Astrocyte (in vitro differentiated cells and primary cell): ENCODE data around the gene GSK3B.

Source experiments
- CTCF ChIP-seq: IDR thresholded peaks from 2 replicates; pipeline ENCODE4 v1.5.1; 2011; ENCODE audit warnings: low read depth, mild to moderate bottlenecking, inconsistent platforms, low read length, moderate library complexity; ENCODE audit not compliant: insufficient read depth
- EZH2 ChIP-seq: IDR thresholded peaks from 2 replicates; pipeline ENCODE4 v1.6.1; 2012; ENCODE audit warnings: mild to moderate bottlenecking, low read length, inconsistent platforms; ENCODE audit not compliant: insufficient read depth

DNA sequence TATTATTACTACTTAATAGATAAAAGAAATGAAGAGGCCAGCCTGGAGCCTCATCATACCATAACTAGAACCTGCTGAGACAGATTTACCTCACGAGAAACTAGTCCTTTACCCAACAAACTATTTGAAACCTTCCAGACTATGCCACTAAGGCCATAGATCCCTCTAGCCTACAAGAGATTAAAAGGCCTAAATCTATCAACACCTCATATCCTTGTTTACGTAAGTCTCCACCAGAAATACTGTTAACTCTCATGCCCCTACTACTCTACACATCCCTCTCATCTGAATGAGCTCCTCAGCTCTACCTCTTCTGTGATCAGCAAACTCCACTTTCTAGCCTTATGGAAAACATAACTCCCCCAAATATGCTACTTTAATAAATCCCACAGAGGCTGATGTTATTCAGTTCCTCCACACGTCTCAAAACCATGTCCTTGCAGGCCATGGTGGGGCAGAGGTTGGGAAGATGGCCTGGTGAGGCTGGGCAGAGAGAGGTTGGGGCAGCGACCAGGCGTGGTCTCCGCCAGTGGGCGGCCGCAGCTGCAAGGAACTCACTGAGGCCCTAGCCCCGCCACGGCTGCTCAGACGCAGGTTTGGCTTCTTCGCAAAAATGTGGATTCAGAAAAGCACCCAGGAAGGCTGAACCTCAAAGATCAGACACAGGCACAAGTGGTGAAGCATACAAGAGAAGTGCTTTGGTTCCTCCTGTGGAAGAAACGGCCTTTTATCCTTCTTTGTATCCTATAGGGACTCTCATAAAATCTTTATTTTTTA lies 65.8 kb downstream of the GSK3B start:
- no peak for TF ChIP-seq CTCF
- no peak for TF ChIP-seq EZH2
